Hepatocyte (in vitro differentiated cells): Measurements from ENCODE around the gene RPS6KA2.

Source experiments
- CTCF ChIP-seq: fragments of 200-600 bp; sonication (generic); IDR thresholded peaks from 2 replicates; pipeline ENCODE4 v1.5.1; 2016; ENCODE audit warnings: antibody characterized with exemption, mild to moderate bottlenecking; ENCODE audit not compliant: poor library complexity
- EZH2 ChIP-seq: fragments of 200-600 bp; sonication (generic); IDR thresholded peaks from 2 replicates; pipeline ENCODE4 v1.6.1; 2016; ENCODE audit warnings: antibody characterized with exemption, mild to moderate bottlenecking, borderline replicate concordance

GRCh38 chr6:166534658-166535406 lies 92.2 kb downstream of the RPS6KA2 start:
- no peak for TF ChIP-seq CTCF
- TF ChIP-seq EZH2, result no peak
